ENCODE measurements around the gene PAX6.

PAX6 gene

DNA sequence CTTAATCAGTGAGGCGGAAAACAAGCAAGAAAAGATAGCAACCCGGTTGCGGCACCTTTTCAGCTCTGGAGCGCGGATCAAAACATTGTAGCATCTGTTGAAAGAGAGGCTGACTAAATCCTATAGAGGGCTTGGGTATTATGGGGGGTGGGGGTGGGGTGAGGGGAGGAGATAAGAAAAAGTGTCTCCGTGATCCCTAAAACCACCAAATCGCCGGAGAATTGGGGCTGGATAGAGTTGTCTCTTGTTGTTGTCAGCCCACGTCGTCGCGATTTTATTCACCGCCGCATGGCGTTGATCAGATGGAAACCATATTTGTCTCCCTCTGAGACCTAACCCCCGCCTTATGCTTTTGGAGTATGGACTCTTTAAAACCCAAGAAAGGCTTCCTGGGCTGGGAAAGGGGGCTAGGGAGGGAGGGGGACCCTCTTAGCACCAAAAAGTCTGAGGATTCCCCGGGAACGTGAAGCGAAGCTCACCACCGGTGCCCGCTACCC, 13.0 kb downstream of the PAX6 start:
- no peak for DNase-seq (ENCODE audit: low read depth, low spot score)

DNA sequence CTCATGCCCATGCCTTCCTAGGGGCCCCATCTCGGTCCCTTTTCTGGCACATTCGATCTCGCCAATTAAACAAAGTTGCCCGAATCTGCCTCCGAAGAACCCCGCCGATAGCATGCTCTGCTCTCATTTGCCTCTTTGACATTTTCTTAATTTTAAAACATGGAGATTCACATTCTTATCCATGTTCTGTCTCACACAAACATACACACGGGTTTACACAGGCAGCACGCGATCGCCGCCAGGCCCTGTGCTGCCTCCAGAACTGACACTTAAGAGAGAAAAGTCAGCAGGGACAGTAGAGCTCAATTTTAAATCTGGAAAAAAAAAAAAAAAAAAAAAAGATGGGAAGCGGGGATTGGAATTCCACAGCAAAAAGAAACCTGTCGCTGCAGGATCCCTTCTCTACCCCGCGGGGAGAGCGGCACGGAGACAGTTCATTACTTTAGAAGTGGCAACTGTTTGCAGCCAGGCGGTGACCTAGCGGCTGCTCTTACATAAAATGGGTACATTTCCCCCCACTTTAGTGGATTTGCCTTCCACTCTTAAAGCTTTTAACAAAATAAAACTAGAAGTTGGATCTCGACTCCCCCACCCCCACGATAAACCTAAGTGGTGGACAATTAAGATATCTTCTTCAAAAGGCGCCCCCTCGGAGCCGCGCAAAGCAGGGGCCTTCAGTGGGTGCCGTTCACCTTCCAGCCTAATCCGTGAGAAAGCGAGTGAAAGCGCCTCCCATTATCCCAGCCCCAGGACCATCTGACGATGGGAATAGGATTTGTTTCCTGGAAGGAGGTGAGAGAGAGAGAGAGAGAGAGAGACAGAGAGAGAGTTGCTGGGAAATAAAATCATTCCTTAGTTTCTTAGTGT, 13.7 kb downstream of the PAX6 start:
- no peak for DNase-seq (ENCODE audit: low read depth, low spot score)

GRCh38 chr11:31796499-31797189, 14.5 kb downstream of the PAX6 start:
- DNase-seq (ENCODE audit: low read depth, low spot score), result no peak

DNA sequence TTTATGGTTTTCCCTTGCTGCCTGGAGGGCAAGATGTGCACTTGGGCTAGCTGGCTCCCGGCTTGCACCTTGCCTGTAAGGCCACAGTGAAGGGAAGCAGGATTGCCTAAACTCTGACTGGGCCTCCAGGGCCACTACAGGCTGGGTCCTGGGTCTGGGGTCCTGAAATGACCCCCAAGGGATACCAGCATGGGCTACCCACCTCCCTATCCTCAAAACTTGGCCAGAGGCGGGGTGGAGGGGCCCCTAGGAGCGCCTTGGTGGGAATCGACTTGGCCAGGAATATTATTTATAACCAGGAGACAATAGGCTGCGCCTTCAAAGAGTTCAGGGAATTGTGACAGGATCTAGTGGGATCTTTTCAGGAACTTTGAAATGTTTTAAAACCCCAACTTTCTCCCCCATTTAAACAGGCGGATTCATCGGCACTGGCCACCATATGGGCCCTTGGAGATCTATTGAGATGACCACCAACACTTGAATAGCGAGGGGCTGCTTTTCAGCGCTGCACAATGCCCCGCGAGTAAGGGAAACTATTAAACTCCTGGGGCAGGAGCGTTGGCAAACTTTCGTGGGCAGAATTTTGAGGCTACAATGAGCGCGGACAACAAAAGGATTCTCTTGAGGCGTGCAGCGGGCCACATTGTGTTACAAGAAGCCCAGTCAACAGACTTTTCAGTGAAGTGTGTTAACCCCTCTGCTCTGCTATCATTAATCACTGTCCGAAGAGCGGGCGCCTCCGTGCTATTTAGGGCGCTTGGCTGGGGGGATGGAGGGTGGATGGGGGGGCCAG, 15.2 kb downstream of the PAX6 start:
- no peak for DNase-seq (ENCODE audit: low read depth, low spot score)

GRCh38 chr11:31794548-31794947, 16.6 kb downstream of the PAX6 start:
- DNase-seq (ENCODE audit: low read depth, low spot score), result no peak

GRCh38 chr11:31793264-31793663, 17.9 kb downstream of the PAX6 start:
- DNase-seq (ENCODE audit: low read depth, low spot score), result no peak

DNA sequence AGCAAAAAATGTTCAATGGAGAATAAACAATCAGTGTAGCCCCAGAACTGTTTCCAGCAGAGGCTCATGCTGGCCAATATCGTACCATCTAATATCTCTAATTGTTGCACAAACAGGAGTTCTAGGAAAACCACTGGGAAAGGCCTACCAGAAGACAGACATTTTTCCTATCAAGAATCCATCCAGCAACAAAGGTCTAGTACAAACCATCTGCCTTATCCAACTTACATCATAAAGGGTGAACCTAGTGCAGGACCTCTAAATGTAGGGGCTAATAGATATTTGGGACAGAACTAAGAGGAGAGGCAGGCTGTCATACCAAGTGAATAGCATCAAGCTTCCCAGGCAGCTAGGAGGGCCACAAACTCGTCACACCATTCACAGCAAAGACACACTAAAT, 18.7 kb downstream of the PAX6 start:
- DNase-seq (ENCODE audit: low read depth, low spot score), result no peak

GRCh38 chr11:31792036-31792435, 19.1 kb downstream of the PAX6 start:
- DNase-seq (ENCODE audit: low read depth, low spot score), result no peak

GRCh38 chr11:31790649-31791048, 20.5 kb downstream of the PAX6 start:
- DNase-seq (ENCODE audit: low read depth, low spot score), result no peak

GRCh38 chr11:31788085-31788484, 23.0 kb downstream of the PAX6 start:
- no peak for DNase-seq (ENCODE audit: low read depth, low spot score)

- no peak for DNase-seq (ENCODE audit: low read depth, low spot score)
Measured at GRCh38 chr11:31786996-31787685, 24.0 kb downstream of the PAX6 start.

- DNase-seq (ENCODE audit: low read depth, low spot score), result no peak
Measured at GRCh38 chr11:31784611-31785010, 26.5 kb downstream of the PAX6 start.

GRCh38 chr11:31783252-31783651, 27.9 kb downstream of the PAX6 start:
- DNase-seq (ENCODE audit: low read depth, low spot score), result no peak

- no peak for DNase-seq (ENCODE audit: low read depth, low spot score)
Measured at GRCh38 chr11:31782257-31782656, 28.9 kb downstream of the PAX6 start.

DNA sequence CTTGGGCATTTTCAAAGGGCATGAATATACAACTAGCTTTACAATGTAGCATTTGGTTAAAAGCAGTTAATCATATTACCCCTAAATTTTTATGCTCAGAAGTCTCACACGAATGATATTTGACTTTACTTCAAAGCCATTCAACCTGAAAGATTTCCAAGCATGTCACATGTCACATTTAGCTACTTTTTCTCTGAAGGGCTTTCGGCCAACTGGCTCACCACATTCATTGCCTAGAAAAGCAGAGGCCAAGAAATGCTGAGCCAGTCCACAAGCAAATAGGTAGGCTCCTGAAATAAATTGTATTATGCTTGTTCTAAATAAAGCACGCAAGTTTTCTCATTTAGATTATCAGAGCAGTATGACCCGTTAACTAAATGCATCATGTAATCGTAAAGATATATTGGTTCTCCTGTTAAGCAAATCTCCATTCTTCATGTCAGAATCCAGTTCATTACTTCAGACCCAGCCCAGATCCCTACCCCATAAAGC, 30.6 kb downstream of the PAX6 start:
- DNase-seq (ENCODE audit: low read depth, low spot score), result no peak

DNA sequence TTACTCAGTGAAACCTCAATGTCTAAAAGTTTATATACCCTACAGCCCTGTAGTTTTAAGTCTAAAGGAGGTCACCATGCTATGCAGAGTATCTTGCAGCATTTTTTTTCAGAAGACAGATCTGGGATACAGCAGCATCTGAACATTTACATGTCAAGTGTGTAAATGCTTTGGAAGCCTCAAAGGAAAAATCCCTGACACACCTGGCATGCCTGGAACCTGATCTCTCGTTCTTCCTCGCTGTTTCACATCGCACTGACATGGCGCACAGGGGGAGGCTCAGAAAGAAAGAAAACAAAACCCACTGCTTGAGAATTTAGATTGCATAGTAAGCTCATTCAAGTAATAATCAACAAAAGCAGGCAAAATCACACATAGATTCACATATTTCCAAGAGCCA, 31.0 kb downstream of the PAX6 start:
- DNase-seq (ENCODE audit: low read depth, low spot score), result no peak

- peak; percentile 4 for DNase-seq (ENCODE audit: low read depth, low spot score)
Measured at GRCh38 chr11:31779374-31779791, 31.7 kb downstream of the PAX6 start.

- no peak for DNase-seq (ENCODE audit: low read depth, low spot score)
Measured at GRCh38 chr11:31772412-31772811, 38.7 kb downstream of the PAX6 start.

GRCh38 chr11:31770011-31770700, 41.0 kb downstream of the PAX6 start:
- no peak for DNase-seq (ENCODE audit: low read depth, low spot score)

GRCh38 chr11:31768749-31769640, 42.1 kb downstream of the PAX6 start:
- no peak for DNase-seq (ENCODE audit: low read depth, low spot score)
